Stimulated activated naive CD8-positive, alpha-beta T cell treated with anti-CD3 and anti-CD28 coated beads, Interleukin-15, amount 100 ng/mL, for 72 hours (primary cell): ENCODE results near the gene AHCYL2.
"Not testable (repeated sequence)": the region's sequence is repeated elsewhere in the genome, so short reads cannot be mapped to it uniquely, and the experiment has no call there.

Source experiments
- ATAC-seq: fragments of 150-1000 bp; cut with Tn5 transposase; 2 replicates; pipeline ENCODE4 v1.10.0; 2021; ENCODE audit warnings: mild to moderate bottlenecking, moderate library complexity
- DNase-seq, 2 donors: peaks; one replicate each; pipeline ENCODE4 v3.0.0; 2021 to 2022
- H3K27ac Mint-ChIP-seq, 2 donors: one replicate each; pipeline ENCODE4 v1.8.0; 2022; ENCODE audit warnings: mild to moderate bottlenecking in 2 of 2, mixed read lengths in 2 of 2, moderate library complexity in 2 of 2
- H3K27me3 Mint-ChIP-seq: one replicate; pipeline ENCODE4 v1.8.0; 2022; ENCODE audit warnings: mixed read lengths
- H3K4me1 Mint-ChIP-seq: one replicate; pipeline ENCODE4 v1.8.0; 2022; ENCODE audit warnings: mild to moderate bottlenecking, mixed read lengths
- H3K4me3 Mint-ChIP-seq, 2 donors: one replicate each; pipeline ENCODE4 v1.8.0; 2022; ENCODE audit warnings: mild to moderate bottlenecking in 2 of 2, mixed read lengths in 2 of 2, moderate library complexity in 1 of 2
- H3K9me3 Mint-ChIP-seq, 2 donors: one replicate each; pipeline ENCODE4 v1.8.0; 2022; ENCODE audit warnings: mixed read lengths in 2 of 2

The AHCYL2 gene

GRCh38 chr7:129462420-129462819 lies 237.6 kb downstream of the AHCYL2 start:
- H3K4me1 Mint-ChIP-seq, result no peaks in the 10 kb centered on the region
- H3K27me3 Mint-ChIP-seq, result no peaks in the 10 kb centered on the region
- no peaks in the 10 kb centered on the region for H3K9me3 Mint-ChIP-seq
- H3K27ac Mint-ChIP-seq, result no peak overlapping the region
- H3K4me3 Mint-ChIP-seq, result no peak overlapping the region
- ATAC-seq, result no peak
- DNase-seq, result no peak

- DNase-seq (no peak), ATAC-seq (no peak)
- Mint-ChIP-seq H3K4me3 (no peak overlapping the region), H3K27ac (no peak overlapping the region), H3K27me3 (no peaks in the 10 kb centered on the region), H3K4me1 (no peaks in the 10 kb centered on the region), H3K9me3 (no peaks in the 10 kb centered on the region)
Observed at GRCh38 chr7:129464194-129464593, 239.4 kb downstream of the AHCYL2 start.

GRCh38 chr7:129465080-129465479 lies 240.2 kb downstream of the AHCYL2 start:
- no peaks in the 10 kb centered on the region for H3K4me1 Mint-ChIP-seq
- no peak overlapping the region for H3K4me3 Mint-ChIP-seq
- no peaks in the 10 kb centered on the region for H3K27me3 Mint-ChIP-seq
- no peak for ATAC-seq
- no peaks in the 10 kb centered on the region for H3K9me3 Mint-ChIP-seq
- DNase-seq, result no peak
- no peak overlapping the region for H3K27ac Mint-ChIP-seq

- Mint-ChIP-seq H3K9me3 (no peaks in the 10 kb centered on the region), H3K27me3 (no peaks in the 10 kb centered on the region), H3K27ac (no peak overlapping the region), H3K4me3 (no peak overlapping the region), H3K4me1 (no peaks in the 10 kb centered on the region)
- ATAC-seq (no peak), DNase-seq (no peak)
Observed at GRCh38 chr7:129466796-129467195, 242.0 kb downstream of the AHCYL2 start.

GRCh38 chr7:129468087-129468486 lies 243.3 kb downstream of the AHCYL2 start:
- Mint-ChIP-seq H3K4me1 (no peaks in the 10 kb centered on the region), H3K27ac (no peak overlapping the region), H3K27me3 (no peaks in the 10 kb centered on the region), H3K9me3 (no peaks in the 10 kb centered on the region), H3K4me3 (no peak overlapping the region)
- DNase-seq (no peak), ATAC-seq (no peak)

GRCh38 chr7:129468547-129468946 lies 243.7 kb downstream of the AHCYL2 start:
- H3K4me1 Mint-ChIP-seq, result no peaks in the 10 kb centered on the region
- H3K27ac Mint-ChIP-seq, result no peak overlapping the region
- H3K9me3 Mint-ChIP-seq, result no peaks in the 10 kb centered on the region
- H3K27me3 Mint-ChIP-seq, result no peaks in the 10 kb centered on the region
- DNase-seq (no peak), ATAC-seq (no peak)
- H3K4me3 Mint-ChIP-seq, result no peak overlapping the region

- H3K9me3 Mint-ChIP-seq, result no peaks in the 10 kb centered on the region
- H3K4me1 Mint-ChIP-seq, result no peaks in the 10 kb centered on the region
- H3K4me3 Mint-ChIP-seq, result no peak overlapping the region
- DNase-seq (no peak), ATAC-seq (no peak)
- H3K27ac Mint-ChIP-seq, result no peak overlapping the region
- no peaks in the 10 kb centered on the region for H3K27me3 Mint-ChIP-seq
Observed at GRCh38 chr7:129469930-129470329, 245.1 kb downstream of the AHCYL2 start.

GRCh38 chr7:129470411-129470810 lies 245.6 kb downstream of the AHCYL2 start:
- Mint-ChIP-seq H3K27ac (no peak overlapping the region), H3K27me3 (no peaks in the 10 kb centered on the region), H3K4me1 (no peaks in the 10 kb centered on the region), H3K4me3 (no peak overlapping the region), H3K9me3 (no peaks in the 10 kb centered on the region)
- DNase-seq, result no peak
- ATAC-seq, result no peak

- Mint-ChIP-seq H3K4me3 (no peak overlapping the region), H3K27me3 (no peaks in the 10 kb centered on the region), H3K9me3 (no peaks in the 10 kb centered on the region), H3K27ac (no peak overlapping the region), H3K4me1 (no peaks in the 10 kb centered on the region)
- DNase-seq (no peak), ATAC-seq (no peak)
Observed at GRCh38 chr7:129471402-129471827, 246.6 kb downstream of the AHCYL2 start.

GRCh38 chr7:129475931-129476330 lies 251.1 kb downstream of the AHCYL2 start:
- H3K4me3 Mint-ChIP-seq, ATAC-seq, DNase-seq, H3K9me3 Mint-ChIP-seq, H3K27me3 Mint-ChIP-seq, H3K27ac Mint-ChIP-seq, H3K4me1 Mint-ChIP-seq: not testable (repeated sequence)

GRCh38 chr7:129476398-129476797 lies 251.6 kb downstream of the AHCYL2 start:
- H3K27me3 Mint-ChIP-seq, H3K4me3 Mint-ChIP-seq, DNase-seq, H3K27ac Mint-ChIP-seq, H3K4me1 Mint-ChIP-seq, H3K9me3 Mint-ChIP-seq, ATAC-seq: not testable (repeated sequence)
